NCI-H226 (cell line): ENCODE data around the gene PABPN1L.

Source experiments
- DNase-seq: peaks from one replicate; pipeline ENCODE4 v3.0.0-alpha.2; 2015

PABPN1L gene

GRCh38 chr16:88867581-88868246, 1.3 kb upstream of the PABPN1L start:
- DNase-seq: no peak

GRCh38 chr16:88865742-88866141, 718 bp downstream of the PABPN1L start:
- DNase-seq: no peak

DNA sequence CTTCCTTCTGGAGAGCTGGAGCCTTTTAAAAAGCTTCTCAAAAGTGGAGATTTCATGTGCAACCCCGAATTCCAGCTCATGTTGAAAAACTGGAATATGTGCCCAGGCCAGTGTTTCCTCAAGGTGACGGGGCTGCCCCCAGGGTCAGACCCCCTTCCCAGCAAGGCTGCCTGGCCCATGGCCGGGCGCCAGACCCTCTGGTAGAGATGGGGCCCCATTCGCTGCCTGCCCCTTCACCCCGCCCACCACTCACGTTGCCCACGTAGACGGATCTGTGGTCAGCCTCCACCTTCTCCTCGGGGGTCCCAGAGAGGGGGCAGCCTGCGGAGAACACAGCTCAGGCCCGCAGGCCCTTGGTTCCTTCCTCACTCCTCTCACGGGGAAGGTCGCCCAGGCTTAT, 1.1 kb downstream of the PABPN1L start:
- DNase-seq: no peak

- DNase-seq: no peak
These were observed 1.9 kb downstream of the PABPN1L start for GRCh38 chr16:88864521-88864920.

- DNase-seq: no peak
These were observed 2.4 kb downstream of the PABPN1L start for GRCh38 chr16:88864099-88864498.

GRCh38 chr16:88863426-88863825, 3.0 kb downstream of the PABPN1L start:
- DNase-seq: no peak

- no peak for DNase-seq
These were observed 3.5 kb downstream of the PABPN1L start for GRCh38 chr16:88862968-88863367.

DNA sequence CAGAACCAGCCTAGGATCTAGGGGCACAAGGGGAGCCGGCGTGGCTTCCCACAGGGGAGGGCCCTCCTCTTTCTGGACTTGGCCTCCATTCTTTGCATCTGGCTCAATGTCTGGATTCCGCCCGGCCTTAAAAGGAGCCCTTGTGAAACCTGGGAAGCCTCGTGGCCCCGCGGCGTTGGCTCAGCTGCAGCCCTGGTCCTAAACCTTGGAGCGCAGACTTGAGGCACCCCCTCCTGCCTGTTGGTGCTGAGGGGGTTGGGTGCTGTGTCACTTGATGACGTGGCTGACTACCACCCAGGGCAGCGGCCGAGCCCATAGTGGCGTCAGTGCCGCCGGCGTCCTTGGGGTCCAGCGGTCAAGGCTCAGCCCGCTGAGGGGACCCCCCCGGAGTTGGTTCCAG, 5.1 kb downstream of the PABPN1L start:
- DNase-seq: no peak

GRCh38 chr16:88859381-88860091, 6.9 kb downstream of the PABPN1L start:
- no peak for DNase-seq

DNA sequence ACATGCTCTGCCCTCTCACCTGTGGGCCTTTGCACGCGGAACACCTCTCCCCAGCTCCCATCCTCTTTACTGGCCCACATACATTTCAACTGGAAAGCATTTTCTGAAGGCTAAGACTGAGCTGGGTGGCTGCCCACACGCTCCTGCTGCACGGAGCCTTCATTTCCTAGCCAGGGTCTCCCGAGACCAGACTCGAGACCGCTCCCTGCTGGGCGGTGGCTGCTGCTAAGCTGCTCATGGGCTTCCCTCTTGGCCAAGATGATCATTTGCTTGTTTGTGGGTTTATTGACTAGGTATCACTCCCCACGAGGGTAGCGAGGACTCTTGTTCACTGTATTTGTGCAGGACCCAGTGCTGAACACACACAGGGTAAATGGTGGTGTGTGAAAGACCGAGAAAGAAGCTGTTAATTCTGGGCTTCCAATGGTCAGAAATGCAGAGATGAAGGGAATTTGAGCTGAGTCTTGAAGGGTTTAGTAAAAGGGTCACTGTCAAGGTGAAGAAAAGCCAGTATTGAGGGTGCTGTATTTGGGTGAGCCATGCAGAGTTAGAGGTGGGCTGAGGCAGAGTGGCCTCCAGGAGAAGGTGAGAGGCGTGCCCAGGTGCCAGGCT, 8.6 kb downstream of the PABPN1L start:
- peak; percentile 69 for DNase-seq

DNA sequence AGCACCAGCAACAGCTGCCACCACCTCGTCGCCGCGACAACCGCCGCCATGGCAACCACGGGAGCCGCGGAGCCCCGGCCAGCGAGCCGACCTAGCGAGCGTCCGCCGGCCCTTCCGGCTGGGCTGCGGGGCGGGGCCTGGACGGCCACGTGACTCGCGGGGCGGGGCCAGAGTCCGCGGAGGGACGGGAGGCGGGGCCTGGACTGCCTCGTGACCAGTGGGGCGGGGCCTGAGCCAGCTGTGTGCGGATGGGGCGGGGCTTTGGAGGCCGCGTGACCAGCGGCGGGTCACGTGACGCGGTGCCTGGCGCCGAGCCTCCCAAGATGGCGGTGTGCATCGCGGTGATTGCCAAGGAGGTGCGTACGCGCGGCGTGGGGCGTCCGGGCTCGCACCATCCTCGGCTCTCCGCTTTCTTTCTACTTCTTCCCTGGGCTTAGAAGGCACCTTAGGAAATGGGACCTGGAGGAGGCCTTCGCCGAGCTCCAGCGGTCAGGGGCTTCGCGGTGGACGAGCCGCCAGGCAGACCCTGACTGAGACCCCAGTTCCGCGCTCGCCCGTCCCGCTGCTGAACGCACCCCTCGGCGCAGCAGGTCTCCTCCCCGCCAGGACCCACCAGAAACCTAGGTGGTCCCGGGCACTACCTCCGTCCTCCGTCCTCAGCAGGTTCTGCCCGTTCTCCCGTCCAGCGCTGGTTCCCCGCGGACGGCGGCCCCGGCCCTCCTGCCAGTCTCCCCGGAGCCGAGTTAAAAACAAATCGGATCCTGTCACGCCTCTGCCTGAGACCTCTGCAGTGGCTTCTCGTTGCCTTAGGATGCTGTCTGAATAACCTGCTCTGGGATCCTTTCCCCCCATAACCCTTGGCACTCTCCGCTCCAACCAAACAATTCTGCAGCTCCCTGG, 9.4 kb downstream of the PABPN1L start, which contains the start of the genes GALNS and TRAPPC2L:
Gene GALNS (minus strand): TSS at position 120 of the 900 bp plus-strand sequence. CDS start 70 bp downstream, at position 50.
Gene TRAPPC2L (plus strand): TSS at position 300 of the 900 bp plus-strand sequence. CDS start 24 bp downstream, at position 324.
- DNase-seq: peak; percentile 78

DNA sequence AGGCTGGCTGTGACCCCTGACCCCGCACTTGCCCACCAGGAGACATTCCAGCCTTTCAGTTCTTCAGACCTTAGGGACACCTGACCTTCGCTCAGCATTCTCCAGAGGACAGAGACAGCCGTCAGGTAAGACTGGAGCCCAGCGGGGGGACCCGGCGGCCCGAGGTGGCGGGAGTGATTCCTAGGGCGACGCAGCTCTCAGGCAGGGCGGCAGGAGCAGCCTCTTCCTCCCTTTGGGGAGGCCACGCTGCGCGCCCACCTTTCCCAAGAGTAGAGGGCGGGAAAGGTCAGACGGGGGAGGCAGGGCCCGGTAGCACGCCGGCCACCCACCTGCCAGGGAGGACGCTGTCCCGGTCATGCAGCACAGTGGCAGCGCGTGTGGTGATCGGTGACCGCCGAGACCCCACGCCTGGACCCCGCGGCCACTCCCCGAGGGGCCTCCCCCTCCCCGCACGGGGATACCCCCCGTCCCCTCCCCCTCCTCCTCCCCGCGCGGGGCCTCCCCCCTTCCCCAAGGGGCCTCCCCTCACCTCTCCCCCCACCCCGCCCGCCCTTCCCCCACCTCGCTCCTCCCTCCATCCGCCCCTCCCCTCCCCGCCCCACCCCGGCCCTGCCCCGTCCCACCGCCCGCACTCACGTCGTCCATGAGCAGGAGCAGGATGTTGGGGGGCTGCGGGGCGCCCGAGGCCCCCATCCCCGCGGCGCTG, 10.2 kb downstream of the PABPN1L start:
- DNase-seq: no peak

DNA sequence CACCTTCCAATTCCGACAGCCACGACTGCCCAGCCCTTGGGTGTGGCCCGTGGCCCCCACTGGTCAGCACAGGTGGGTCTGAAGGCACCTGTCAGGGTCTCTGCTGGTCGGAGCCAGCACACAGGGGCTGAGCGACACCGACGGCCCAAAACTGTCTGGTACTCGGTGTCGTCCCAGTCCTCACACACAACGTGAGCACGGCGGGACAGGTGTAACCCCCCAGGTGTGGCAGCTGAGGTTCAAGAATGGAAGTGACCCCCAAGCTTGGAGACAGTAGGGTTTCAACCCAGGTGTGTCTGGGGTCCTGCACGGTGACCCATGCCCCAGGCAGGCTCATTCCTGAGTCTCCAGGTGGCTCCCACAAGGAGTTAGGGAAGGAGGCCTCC, 10.7 kb downstream of the PABPN1L start:
- DNase-seq: no peak

DNA sequence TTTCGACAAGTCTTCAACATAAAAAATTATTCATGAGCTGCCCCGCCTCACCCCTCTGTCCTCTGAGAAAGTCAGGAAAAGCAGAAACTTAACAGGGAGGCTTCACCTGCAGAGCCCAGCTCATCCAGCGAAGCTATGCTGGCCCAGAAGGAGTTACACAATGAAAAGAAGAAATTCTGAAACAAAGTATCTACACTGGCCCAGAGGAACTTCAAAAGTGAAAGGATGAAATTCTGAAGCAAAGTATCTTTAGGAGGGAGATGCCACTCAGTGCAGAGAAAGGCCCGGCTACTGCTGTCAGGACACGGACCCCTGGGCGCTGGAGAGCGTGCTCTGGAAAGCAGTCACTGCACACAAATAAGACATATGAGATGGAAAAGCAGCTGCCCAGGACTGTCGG, 11.3 kb downstream of the PABPN1L start:
- no peak for DNase-seq

DNA sequence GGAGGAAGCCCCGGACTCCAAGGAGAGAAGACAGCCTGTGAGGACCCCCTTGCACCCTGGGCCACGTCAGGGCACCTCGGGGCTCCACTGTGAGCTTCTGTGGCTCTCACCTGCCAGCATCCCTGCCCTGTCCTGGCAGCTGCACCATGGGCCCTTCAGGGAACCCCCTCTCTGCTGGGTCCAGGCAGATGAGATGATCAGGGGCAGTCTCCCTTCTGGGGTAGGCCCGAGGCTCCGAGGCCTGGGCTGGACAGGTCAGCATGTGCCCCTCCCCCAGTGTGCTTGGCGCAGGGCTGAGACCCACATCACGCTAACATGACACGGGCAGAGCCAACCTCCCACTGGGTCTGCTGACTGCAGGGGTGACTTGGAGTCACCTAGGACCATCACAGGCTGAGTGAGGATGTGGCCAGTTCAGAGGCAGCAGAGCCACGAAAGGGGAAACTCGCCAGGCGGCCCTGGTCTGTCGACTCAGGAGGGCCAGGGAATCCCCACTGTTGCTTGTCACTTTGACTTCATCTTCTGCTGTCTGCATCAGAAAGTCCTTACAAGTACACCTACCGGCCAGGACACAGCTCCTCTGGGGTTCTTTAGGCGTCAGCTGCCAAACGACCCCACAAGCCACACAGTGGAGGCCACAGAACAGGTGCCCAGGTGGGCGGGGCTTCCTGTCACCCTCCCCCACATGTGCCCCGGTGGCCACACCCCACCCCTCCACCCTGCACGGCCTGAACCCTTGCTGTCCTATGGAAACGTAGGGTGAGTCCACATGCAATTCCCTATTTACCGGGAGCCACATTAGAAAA, 12.0 kb downstream of the PABPN1L start:
- no peak for DNase-seq

DNA sequence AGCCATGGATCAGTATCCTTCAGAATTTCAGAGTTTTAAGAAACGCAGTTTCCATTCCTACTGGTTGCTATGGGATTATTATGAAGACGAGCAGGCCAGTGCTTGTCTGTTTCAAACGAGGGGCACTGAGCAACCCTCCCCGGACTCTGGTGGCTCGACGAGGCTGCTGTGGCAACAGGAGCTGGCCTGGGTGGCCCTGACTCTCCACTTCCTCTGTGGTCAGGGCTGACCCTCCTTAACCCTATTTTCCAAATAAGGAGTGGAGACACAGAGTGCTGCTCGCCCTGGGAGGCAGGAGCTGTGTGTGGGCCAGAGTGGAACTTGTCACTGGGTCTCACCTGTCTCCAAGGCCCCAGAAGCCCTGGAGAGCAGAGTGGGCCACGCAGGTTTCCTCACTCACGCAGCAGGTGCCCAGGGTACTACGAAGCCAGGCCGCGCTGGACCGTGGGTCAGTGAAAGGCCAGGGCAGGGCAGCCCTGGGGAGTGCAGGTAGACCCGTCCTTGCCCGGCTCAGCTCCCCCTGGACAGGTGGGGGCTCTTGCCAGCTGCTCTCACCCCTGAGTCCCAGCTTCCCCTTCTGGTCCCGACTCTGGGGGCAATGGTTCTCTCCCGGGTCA, 13.0 kb downstream of the PABPN1L start:
- DNase-seq: no peak

- DNase-seq: no peak
These were observed 14.8 kb downstream of the PABPN1L start for GRCh38 chr16:88851616-88852015.

GRCh38 chr16:88850531-88851199, 15.8 kb downstream of the PABPN1L start:
- no peak for DNase-seq

- DNase-seq: no peak
These were observed 17.9 kb downstream of the PABPN1L start for GRCh38 chr16:88848557-88848956.

GRCh38 chr16:88847654-88848053, 18.8 kb downstream of the PABPN1L start:
- DNase-seq: no peak
